ENCODE results near the gene PHETA1. TPM values are rescaled to one million over a fixed set of nuclear protein-coding genes. Genes with fewer than 3 reads are reported as not detected.
A peak's percentile ranks its signal among the peaks of the same experiment; 100 is the strongest.

PHETA1 gene
- total RNA-seq, 2 donors from 2014 or later = 1.1 to 1.2 TPM

- no peaks in the 10 kb centered on the region for H3K36me3 Mint-ChIP-seq (ENCODE audit: low read depth)
- ATAC-seq (replicated peaks) = no peak
- peaks cover 5% of the 10 kb centered on the region for H3K4me1 Mint-ChIP-seq
- H3K4me3 Mint-ChIP-seq = peak overlapping the region; percentile 68
- H3K27me3 Mint-ChIP-seq = no peaks in the 10 kb centered on the region
- H3K27ac Mint-ChIP-seq = no peak overlapping the region
- H3K9me3 Mint-ChIP-seq = no peaks in the 10 kb centered on the region
These were observed 1.2 kb downstream of the PHETA1 start for GRCh38 chr12:111367661-111368221.

GRCh38 chr12:111366583-111366982, 2.3 kb downstream of the PHETA1 start:
- Mint-ChIP-seq H3K36me3 (ENCODE audit: low read depth) (no peaks in the 10 kb centered on the region), H3K4me3 (no peak overlapping the region), H3K27me3 (no peaks in the 10 kb centered on the region), H3K4me1 (peaks cover 5% of the 10 kb centered on the region), H3K27ac (no peak overlapping the region), H3K9me3 (no peaks in the 10 kb centered on the region)
- no peak for ATAC-seq (replicated peaks)

- Mint-ChIP-seq H3K27ac (no peak overlapping the region), H3K9me3 (no peaks in the 10 kb centered on the region), H3K27me3 (no peaks in the 10 kb centered on the region), H3K36me3 (ENCODE audit: low read depth) (no peaks in the 10 kb centered on the region), H3K4me1 (peaks cover 5% of the 10 kb centered on the region), H3K4me3 (no peak overlapping the region)
- ATAC-seq (replicated peaks) = no peak
These were observed 2.8 kb downstream of the PHETA1 start for GRCh38 chr12:111366075-111366474.

GRCh38 chr12:111363578-111363977, 5.3 kb downstream of the PHETA1 start:
- ATAC-seq (replicated peaks) = no peak
- Mint-ChIP-seq H3K27ac (no peak overlapping the region), H3K27me3 (peaks cover 3% of the 10 kb centered on the region), H3K4me3 (no peak overlapping the region), H3K9me3 (no peaks in the 10 kb centered on the region), H3K36me3 (ENCODE audit: low read depth) (peaks cover 5% of the 10 kb centered on the region), H3K4me1 (peaks cover 17% of the 10 kb centered on the region)

DNA sequence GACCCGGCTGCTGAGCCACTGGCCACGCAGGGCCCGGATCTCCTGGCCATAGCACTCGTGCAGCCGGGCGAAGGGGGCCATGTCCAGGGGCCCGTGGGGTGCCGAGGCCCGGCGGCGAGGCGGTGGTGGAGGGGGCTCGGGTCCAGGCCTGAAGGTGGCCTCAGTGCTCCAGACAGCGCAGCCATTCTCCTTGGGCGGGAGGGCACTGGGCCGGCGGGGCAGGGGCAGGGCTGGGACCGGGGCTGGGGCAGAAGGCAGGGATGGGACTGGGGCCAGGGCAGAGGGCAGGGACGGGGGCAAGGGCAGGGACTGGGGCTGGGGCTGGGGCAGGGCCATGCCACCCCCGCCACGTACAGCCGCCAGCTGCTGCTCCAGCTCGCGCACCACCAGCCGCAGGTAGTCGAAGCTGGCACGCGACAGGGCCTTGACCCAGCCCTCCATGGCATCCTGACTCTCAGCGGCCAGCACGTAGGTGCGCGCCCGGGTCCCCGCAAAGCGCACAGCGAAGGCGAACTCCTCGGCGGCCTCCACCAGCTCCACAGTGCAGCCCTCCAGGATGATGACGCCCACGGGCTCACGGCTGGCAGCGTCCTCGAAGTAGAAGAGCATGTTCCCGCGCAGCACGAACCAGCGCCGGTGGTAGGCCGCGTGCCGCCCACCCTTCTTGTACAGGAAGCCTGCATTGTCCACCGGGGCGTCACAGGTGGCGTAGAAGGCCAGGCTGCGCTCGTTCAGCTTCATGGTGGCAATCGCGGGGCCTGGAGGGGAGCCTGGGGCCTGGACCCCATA, 6.0 kb downstream of the PHETA1 start:
- Mint-ChIP-seq H3K9me3 (no peaks in the 10 kb centered on the region), H3K4me1 (peaks cover 17% of the 10 kb centered on the region), H3K36me3 (ENCODE audit: low read depth) (peaks cover 5% of the 10 kb centered on the region), H3K27ac (no peak overlapping the region), H3K4me3 (no peak overlapping the region), H3K27me3 (peaks cover 4% of the 10 kb centered on the region)
- ATAC-seq (replicated peaks) = no peak

DNA sequence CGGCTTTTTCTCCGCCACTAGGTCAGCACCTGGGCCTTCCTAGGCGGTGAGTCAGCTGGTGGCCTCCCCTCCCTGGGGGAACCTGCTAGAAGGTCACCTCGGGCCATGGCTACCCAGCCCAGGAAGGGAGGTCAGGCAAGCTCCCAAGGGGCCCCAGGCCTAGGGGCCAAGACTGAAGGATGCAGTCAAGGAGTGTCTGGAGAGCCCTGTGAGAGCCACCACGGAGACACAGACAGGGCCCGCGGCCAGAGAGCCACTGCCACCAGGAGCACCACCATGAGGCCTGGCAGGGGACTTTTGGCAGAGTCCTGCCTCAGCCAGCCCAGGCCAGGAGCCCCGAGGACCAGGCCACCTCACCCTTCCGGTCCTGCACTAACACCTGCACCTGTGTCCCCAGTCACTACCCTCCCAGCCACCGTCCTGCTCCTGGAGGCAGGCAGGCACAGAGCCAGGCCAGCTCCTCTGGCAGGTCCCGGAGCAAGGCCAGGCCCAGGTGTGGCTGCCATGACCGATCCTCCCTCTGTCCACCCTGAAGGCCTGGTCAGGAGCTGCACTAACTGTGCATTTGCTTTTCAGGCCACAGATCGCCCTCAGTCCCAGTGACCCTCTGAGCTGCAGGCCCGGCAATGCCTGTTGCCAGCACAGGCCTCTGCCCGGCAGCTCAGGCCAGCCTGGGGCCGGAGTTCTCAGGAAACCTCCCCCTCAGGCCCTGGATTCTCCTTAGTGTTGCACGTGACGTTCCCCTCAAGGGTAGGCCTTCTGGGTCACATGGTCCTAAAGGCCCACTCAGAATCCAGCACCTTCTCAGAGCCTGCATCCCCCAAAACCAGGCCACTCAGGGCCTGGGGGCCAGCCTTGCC, 6.9 kb downstream of the PHETA1 start:
- no peak for ATAC-seq (replicated peaks)
- Mint-ChIP-seq H3K36me3 (ENCODE audit: low read depth) (peaks cover 5% of the 10 kb centered on the region), H3K4me1 (peaks cover 17% of the 10 kb centered on the region), H3K4me3 (no peak overlapping the region), H3K27me3 (peaks cover 4% of the 10 kb centered on the region), H3K9me3 (no peaks in the 10 kb centered on the region), H3K27ac (no peak overlapping the region)

DNA sequence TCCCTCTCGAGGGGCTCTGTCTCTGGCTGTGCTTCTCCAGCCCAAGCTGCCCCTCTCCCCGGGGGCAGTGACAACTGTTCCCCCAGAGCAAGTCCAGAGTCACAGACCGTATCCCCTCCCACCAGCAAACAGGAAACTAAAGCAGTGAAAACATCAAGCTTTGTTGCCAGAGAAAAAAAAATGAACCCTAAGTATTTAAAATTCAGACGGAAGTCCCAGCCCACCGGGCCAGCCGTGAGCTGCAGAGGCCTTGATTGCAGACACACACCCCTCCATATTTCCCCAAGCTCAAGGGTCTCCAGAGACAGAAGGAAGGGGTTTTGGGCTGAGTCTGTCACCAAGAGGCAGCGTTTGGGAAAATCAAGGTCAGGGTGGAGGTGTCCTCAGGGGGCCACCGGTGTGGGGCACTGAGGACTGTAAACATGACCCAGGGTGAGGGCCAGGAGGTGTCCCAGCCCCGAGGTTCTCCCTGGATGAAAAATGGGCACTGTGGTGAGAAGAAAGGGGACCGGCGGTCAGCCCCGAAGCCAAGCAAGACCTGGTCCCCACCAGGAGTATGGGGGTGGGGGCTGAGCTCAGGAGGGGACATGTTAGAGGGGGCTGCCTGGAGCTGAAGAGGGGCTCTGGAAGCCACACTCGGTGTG, 7.7 kb downstream of the PHETA1 start:
- no peak for ATAC-seq (replicated peaks)
- no peak overlapping the region for H3K27ac Mint-ChIP-seq

DNA sequence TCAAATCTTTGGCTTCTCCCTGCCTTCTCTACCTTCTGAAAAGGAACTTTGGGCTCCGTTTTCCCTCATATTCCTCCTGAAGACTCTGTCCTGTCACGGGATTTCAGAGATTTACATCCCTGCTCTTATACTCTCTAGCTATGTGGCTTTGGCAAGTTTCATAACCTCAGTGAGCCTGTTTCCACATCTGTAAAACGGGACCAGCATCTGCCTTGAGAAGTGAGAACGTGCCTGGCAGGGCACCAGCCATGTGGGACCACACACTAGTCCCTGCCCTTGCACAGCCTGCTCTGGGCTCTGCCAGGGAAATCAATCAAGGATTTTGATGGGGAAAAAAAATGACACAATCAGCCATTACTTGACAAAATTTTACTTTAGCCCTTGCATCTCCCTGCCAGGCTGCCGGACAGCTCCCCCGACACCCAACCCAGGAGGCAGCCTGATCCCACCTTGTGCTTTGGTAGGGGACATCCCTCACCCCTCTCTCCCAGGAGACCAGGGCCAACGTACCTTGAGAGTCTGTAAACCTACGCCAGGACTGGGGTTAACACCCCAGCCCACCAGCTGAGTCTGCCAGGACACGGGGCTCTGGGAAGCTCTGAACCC, 8.5 kb downstream of the PHETA1 start:
- H3K36me3 Mint-ChIP-seq (ENCODE audit: low read depth) = peaks cover 5% of the 10 kb centered on the region
- no peaks in the 10 kb centered on the region for H3K9me3 Mint-ChIP-seq
- H3K27me3 Mint-ChIP-seq = peaks cover 4% of the 10 kb centered on the region
- ATAC-seq (replicated peaks) = no peak
- peaks cover 16% of the 10 kb centered on the region for H3K4me1 Mint-ChIP-seq
- peak overlapping the region; percentile 46 for H3K27ac Mint-ChIP-seq
- H3K4me3 Mint-ChIP-seq = peak overlapping the region; percentile 35

More for the DNA sequence above, 7.7 kb downstream of the PHETA1 start:
- Mint-ChIP-seq H3K36me3 (ENCODE audit: low read depth) (peaks cover 5% of the 10 kb centered on the region), H3K9me3 (no peaks in the 10 kb centered on the region), H3K4me3 (no peak overlapping the region), H3K27me3 (peaks cover 4% of the 10 kb centered on the region), H3K4me1 (peaks cover 15% of the 10 kb centered on the region)

GRCh38 chr12:111359914-111360276, 9.0 kb downstream of the PHETA1 start:
- peaks cover 4% of the 10 kb centered on the region for H3K27me3 Mint-ChIP-seq
- H3K4me3 Mint-ChIP-seq = peak overlapping the region; percentile 35
- peak overlapping the region; percentile 49 for H3K27ac Mint-ChIP-seq
- ATAC-seq (replicated peaks) = peak; percentile 45
- peaks cover 16% of the 10 kb centered on the region for H3K4me1 Mint-ChIP-seq
- H3K9me3 Mint-ChIP-seq = no peaks in the 10 kb centered on the region
- peaks cover 5% of the 10 kb centered on the region for H3K36me3 Mint-ChIP-seq (ENCODE audit: low read depth)

DNA sequence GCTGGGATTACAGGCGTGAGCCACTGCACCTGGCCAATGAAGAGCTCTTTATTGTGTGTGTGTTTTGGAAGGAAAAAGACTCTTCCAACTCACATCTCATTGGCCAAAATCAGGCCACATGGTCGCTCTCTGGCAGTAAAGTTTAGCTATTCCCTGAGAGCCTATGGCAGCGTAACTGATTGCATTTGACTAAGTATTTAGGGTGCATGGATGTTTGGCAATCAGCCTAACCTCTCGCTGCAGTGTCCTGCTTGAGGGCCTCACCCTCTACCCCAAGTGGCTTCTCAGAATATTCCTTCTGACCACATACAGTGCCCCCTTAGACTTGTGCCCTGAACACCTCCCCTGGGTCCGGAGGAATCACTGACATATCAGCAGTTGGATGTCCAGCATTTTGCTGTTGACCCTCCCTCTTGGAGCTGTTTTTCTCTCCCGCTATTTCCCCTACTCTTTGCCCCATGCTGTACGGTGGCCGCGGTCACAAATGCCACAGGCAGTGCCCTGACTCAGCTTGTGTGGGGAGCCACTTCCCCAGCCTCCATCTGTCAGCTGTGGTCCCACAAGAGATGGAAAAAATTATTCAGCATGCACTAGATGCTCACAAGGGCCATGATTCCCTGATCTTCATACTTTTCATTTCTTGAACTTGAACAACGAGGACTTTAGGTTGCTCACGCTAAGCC, 9.5 kb downstream of the PHETA1 start:
- Mint-ChIP-seq H3K4me3 (peak overlapping the region; percentile 35), H3K4me1 (peaks cover 16% of the 10 kb centered on the region), H3K27me3 (peaks cover 4% of the 10 kb centered on the region), H3K36me3 (ENCODE audit: low read depth) (peaks cover 5% of the 10 kb centered on the region), H3K27ac (peak overlapping the region; percentile 49), H3K9me3 (no peaks in the 10 kb centered on the region)
- peak; percentile 97 for ATAC-seq (replicated peaks)

DNA sequence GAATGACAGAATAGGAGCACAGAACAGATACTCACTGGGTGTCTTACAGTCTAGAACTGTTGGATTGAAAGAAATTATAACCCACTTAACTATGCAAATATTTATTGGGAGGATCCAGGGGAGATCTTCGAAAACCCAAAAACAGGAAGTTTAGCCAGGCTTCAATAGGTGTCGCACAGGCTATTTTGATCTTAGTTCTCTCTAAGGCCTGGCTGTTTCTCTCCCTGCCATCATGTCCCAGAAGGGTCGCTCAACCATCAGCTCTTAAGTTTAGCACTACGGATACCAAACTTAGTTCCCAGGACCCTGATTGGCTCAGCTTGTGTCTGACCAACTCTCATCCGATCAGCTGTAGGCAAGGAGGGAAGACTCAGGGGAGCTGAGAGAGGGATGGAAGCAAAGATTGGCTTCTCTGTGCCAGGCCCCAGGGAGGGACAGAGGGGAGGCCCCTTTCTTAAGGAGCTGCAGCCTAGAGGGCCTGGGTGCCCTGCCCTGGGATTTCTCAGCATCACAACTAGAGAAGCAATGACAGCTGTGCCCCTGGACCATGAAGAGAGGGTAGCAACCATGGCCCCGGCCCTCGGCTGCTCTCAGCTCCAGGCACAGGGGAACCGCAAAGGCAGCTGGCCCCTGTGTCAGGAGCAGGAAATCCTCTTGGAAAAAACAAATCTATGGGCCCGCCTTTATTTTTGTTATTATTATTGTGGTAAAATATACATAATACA, 13.5 kb downstream of the PHETA1 start:
- H3K4me3 Mint-ChIP-seq = no peak overlapping the region
- H3K9me3 Mint-ChIP-seq = no peaks in the 10 kb centered on the region
- peaks cover 4% of the 10 kb centered on the region for H3K27me3 Mint-ChIP-seq
- H3K27ac Mint-ChIP-seq = no peak overlapping the region
- H3K4me1 Mint-ChIP-seq = peaks cover 15% of the 10 kb centered on the region
- ATAC-seq (replicated peaks) = no peak
- peaks cover 5% of the 10 kb centered on the region for H3K36me3 Mint-ChIP-seq (ENCODE audit: low read depth)

- Mint-ChIP-seq H3K27ac (no peak overlapping the region), H3K27me3 (peaks cover 4% of the 10 kb centered on the region), H3K4me1 (peaks cover 6% of the 10 kb centered on the region), H3K36me3 (ENCODE audit: low read depth) (peaks cover 2% of the 10 kb centered on the region), H3K4me3 (no peak overlapping the region), H3K9me3 (no peaks in the 10 kb centered on the region)
- no peak for ATAC-seq (replicated peaks)
These were observed 14.4 kb downstream of the PHETA1 start for GRCh38 chr12:111354511-111354910.

DNA sequence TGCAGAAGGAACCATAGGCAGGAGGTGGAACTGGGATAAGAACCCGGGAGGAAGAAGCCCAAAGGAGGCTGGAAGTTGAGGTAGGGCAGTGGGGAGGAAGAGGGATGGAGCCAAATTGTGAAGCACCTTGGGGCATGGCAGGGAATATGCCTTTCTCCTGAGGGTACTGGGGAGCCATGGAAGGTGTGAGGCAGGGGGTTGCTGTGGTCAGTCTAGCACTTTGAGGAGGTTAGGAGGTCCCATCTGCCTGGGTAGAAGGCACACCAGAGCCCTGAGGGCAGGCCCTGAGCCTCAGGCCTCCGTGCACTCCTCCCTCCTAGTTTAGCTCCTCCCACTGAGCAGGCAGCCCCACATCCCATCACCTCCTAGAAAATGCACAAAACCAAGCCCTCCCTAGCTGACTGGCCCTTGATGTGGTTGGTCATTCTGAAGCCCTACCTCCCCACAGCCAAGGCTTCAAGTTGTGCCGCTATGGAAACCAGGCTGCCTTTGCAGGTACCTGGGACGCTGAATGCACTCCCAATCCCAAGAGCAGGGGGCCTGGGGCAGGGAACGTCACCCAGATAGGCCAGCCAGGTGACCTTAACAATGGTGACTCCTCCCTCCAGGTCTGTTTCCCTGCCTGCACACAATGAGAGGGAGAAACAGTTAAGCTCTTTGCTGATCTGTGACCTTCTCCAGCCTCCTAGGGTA, 15.1 kb downstream of the PHETA1 start:
- Mint-ChIP-seq H3K9me3 (no peaks in the 10 kb centered on the region), H3K4me3 (no peak overlapping the region), H3K36me3 (ENCODE audit: low read depth) (no peaks in the 10 kb centered on the region), H3K27me3 (peaks cover 2% of the 10 kb centered on the region), H3K27ac (no peak overlapping the region), H3K4me1 (peaks cover 4% of the 10 kb centered on the region)
- ATAC-seq (replicated peaks) = no peak
